GM12878 (cell line): ENCODE measurements around the gene CTPS1.

Experiments
- CBX5 ChIP-seq: sonication (generic); IDR thresholded peaks from 2 replicates; pipeline ENCODE4 v1.6.1; 2016; ENCODE audit warnings: low read depth, moderate library complexity, mild to moderate bottlenecking, inconsistent platforms
- EZH2 ChIP-seq: IDR thresholded peaks from 2 replicates; pipeline ENCODE4 v1.6.1; 2012; ENCODE audit warnings: low read depth, mild to moderate bottlenecking, control low read depth, inconsistent platforms, low read length, borderline replicate concordance; ENCODE audit not compliant: control insufficient read depth
- FOXK2 ChIP-seq: fragments of 450-650 bp; IDR thresholded peaks from 2 replicates; pipeline ENCODE4 v1.6.1; 2017; ENCODE audit warnings: mild to moderate bottlenecking, moderate library complexity
- KDM1A ChIP-seq: fragments of 200-600 bp; sonication (generic); IDR thresholded peaks from 2 replicates; pipeline ENCODE4 v1.6.1; 2016; ENCODE audit warnings: borderline replicate concordance
- NFIC ChIP-seq: IDR thresholded peaks from 2 replicates; pipeline ENCODE4 v1.6.1; 2012; ENCODE audit warnings: low read depth, mild to moderate bottlenecking, inconsistent platforms, low read length, moderate library complexity
- POLR2A ChIP-seq: IDR thresholded peaks from 2 replicates; pipeline ENCODE4 v1.6.1; 2011; ENCODE audit warnings: low read depth, mild to moderate bottlenecking, low read length
- RAD21 ChIP-seq: IDR thresholded peaks from 2 replicates; pipeline ENCODE4 v1.6.1; 2011; ENCODE audit warnings: mild to moderate bottlenecking, low read depth, low read length, moderate library complexity; ENCODE audit not compliant: insufficient read depth
- RFX5 ChIP-seq: IDR thresholded peaks from 2 replicates; pipeline ENCODE4 v1.6.1; 2011; ENCODE audit warnings: low read depth, low read length, improper control_type of control experiment
- TAF1 ChIP-seq: IDR thresholded peaks from 2 replicates; pipeline ENCODE4 v1.6.1; 2011; ENCODE audit warnings: mild to moderate bottlenecking, low read depth, low read length, borderline replicate concordance
- TARDBP ChIP-seq: IDR thresholded peaks from 2 replicates; pipeline ENCODE4 v1.6.1; 2016; ENCODE audit warnings: borderline replicate concordance
- TF ChIP-seq, protein P1 (sequence below), 3 experiments: IDR thresholded peaks in 2 of 3; conservative IDR thresholded peaks in 1 of 3; 2 replicates each; pipeline ENCODE4 v1.5.1; 2011; ENCODE audit warnings: low read depth in 3 of 3, low read length in 3 of 3, mild to moderate bottlenecking in 3 of 3, control low read depth in 2 of 3, moderate library complexity in 2 of 3, inconsistent platforms in 1 of 3, mixed read lengths in 1 of 3; ENCODE audit not compliant: control insufficient read depth in 2 of 3, insufficient read depth in 1 of 3; ENCODE audit errors: extremely low read depth in 1 of 3

DNA sequence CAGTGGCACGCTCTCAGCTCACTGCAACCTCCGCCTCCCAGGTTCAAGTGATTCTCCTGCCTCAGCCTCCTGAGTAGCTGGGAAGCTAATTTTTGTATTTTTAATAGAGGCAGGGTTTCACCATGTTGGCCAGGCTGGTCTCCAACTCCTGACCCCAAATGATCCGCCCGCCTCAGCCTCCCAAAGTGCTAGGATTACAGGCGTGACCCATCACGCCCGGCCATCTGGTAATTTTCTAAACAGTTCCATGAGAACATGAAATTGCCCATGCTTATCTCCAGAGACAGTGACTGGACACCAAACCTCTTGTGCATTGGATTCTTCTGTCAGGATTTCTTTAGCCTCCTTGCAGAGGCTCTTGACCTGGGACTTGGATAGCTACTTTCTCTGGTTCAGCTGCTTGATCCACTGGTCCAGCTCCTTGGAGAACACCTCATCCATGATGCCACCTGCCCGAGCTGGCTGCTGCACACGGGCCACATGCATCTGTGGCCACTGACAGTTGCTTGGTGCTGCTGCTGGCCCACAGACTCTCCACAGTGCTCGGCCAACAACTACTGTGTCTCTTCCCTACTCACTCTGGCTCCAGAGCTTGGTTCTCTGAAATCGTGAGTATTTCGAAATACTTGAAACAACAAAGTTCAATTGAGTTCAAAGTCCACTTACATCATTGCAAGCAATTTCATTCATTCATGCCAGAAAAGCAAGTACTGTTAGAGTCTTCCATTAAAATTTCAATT, 40.0 kb upstream of the CTPS1 start:
- TF ChIP-seq, protein P1, sequence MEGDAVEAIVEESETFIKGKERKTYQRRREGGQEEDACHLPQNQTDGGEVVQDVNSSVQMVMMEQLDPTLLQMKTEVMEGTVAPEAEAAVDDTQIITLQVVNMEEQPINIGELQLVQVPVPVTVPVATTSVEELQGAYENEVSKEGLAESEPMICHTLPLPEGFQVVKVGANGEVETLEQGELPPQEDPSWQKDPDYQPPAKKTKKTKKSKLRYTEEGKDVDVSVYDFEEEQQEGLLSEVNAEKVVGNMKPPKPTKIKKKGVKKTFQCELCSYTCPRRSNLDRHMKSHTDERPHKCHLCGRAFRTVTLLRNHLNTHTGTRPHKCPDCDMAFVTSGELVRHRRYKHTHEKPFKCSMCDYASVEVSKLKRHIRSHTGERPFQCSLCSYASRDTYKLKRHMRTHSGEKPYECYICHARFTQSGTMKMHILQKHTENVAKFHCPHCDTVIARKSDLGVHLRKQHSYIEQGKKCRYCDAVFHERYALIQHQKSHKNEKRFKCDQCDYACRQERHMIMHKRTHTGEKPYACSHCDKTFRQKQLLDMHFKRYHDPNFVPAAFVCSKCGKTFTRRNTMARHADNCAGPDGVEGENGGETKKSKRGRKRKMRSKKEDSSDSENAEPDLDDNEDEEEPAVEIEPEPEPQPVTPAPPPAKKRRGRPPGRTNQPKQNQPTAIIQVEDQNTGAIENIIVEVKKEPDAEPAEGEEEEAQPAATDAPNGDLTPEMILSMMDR (IDR thresholded peaks at IDR 0.05 in 2 of 3, conservative IDR thresholded peaks at IDR 0.05 in 1 of 3; ENCODE audit: control insufficient read depth in 2 of 3, extremely low read depth in 1 of 3, insufficient read depth in 1 of 3, low read depth in 3 of 3, low read length in 3 of 3): no peak
- TF ChIP-seq TAF1 (no peak), CBX5 (no peak), POLR2A (no peak), EZH2 (no peak), FOXK2 (no peak), RFX5 (no peak), TARDBP (no peak), RAD21 (no peak), KDM1A (no peak), NFIC (no peak)
